ENCODE results near the gene GSTT2B.

- TF ChIP-seq POLR2A (IDR thresholded peaks at IDR 0.05; ENCODE audit: low read depth, low read length) (no peak), TAF1 (IDR thresholded peaks at IDR 0.05; ENCODE audit: borderline replicate concordance, low read depth, low read length) (no peak), POLR2AphosphoS5 (IDR thresholded peaks at IDR 0.05; ENCODE audit: low read depth, low read length) (no peak)
These were observed 45.7 kb downstream of the GSTT2B start for GRCh38 chr22:23915290-23915689.
